Sigmoid colon (tissue), 7 donors: Measurements from ENCODE around the gene OR10V1. TPM values are rescaled to one million over a fixed set of nuclear protein-coding genes. Genes with fewer than 3 reads are reported as not detected.

Experiments
- DNase-seq: peaks from one replicate; pipeline ENCODE4 v3.0.0-alpha.2; 2019
- H3K27ac ChIP-seq, 4 donors: fragments of 200-600 bp; sonication (generic); one replicate each; pipeline ENCODE4 v1.5.1; 2016 to 2019; ENCODE audit warnings: mild to moderate bottlenecking in 1 of 4
- H3K27me3 ChIP-seq, 3 donors: fragments of 200-600 bp; sonication (generic); one replicate each; pipeline ENCODE4 v1.5.1; 2019; ENCODE audit warnings: mild to moderate bottlenecking in 1 of 3
- H3K36me3 ChIP-seq, 4 donors: fragments of 200-600 bp; sonication (generic); one replicate each; pipeline ENCODE4 v1.5.1; 2016 to 2019
- H3K4me1 ChIP-seq, 4 donors: fragments of 200-600 bp; sonication (generic); one replicate each; pipeline ENCODE4 v1.5.1; 2017 to 2019
- H3K4me3 ChIP-seq, 4 donors: fragments of 200-600 bp; sonication (generic); one replicate each; pipeline ENCODE4 v1.5.1; 2017 to 2019; ENCODE audit warnings: mild to moderate bottlenecking in 2 of 4, moderate library complexity in 1 of 4
- H3K9me3 ChIP-seq, 4 donors: fragments of 200-600 bp in 3 of 4; sonication (generic) in 3 of 4; one replicate each; pipeline versions ENCODE4 v1.5.1 to v1.6.1; 2013 to 2019
- CTCF ChIP-seq, 4 experiments: fragments of 450-650 bp in 3 of 4; fragments of 200-600 bp in 1 of 4; IDR thresholded peaks; one replicate each; pipeline ENCODE4 v1.5.1; 2016 to 2019; ENCODE audit warnings: antibody characterized with exemption in 4 of 4, mild to moderate bottlenecking in 3 of 4, moderate library complexity in 2 of 4
- EP300 ChIP-seq, 4 donors: sonication (generic); formaldehyde crosslinking; IDR thresholded peaks; one replicate each; pipeline ENCODE4 v1.6.1; 2017; ENCODE audit warnings: antibody characterized with exemption in 4 of 4
- POLR2A ChIP-seq, 2 donors: fragments of 450-650 bp; IDR thresholded peaks; one replicate each; pipeline ENCODE4 v1.6.1; 2016; ENCODE audit warnings: antibody characterized with exemption in 2 of 2, mild to moderate bottlenecking in 2 of 2, moderate library complexity in 2 of 2
- POLR2AphosphoS5 ChIP-seq, 4 donors: sonication (generic); formaldehyde crosslinking; IDR thresholded peaks; one replicate each; pipeline ENCODE4 v1.6.1; 2017; ENCODE audit warnings: antibody characterized with exemption in 4 of 4
- WGBS, 2 donors: extraction: QIAGEN DNeasy Blood & Tissue Kit; methylation state at CpG; one replicate each; pipeline ENCODE4 v1.1.7; 2013; 5-methylcytosine and 5-hydroxymethylcytosine counted together
- intact Hi-C: fragments of 100-400 bp; cut with DNase I; formaldehyde crosslinking; loops from one replicate; pipeline ENCODE4 v1.15.1; 2023
- polyA plus RNA-seq, 3 donors: library from polyadenylated mRNA; stranded (reverse); fragments of 200-250 nt; gene quantifications; one replicate each; pipeline ENCODE4 v1.2.3, GENCODE V29; 2013
- total RNA-seq, 4 donors: library from RNA; depleted of rRNA; stranded (reverse); fragments of >200 nt; gene quantifications; one replicate each; pipeline ENCODE4 v1.1.0, GENCODE V29; 2016
- donor health status: healthy with polysubstance abuse.
- donor health status: Bipolar disorder and iron deficiency.
- donor health status: healthy.

The OR10V1 gene
- total and polyA plus RNA-seq, 7 donors, result not detected

GRCh38 chr11:59730896-59731565 lies 17.4 kb upstream of the OR10V1 start:
- TF ChIP-seq EP300 (IDR thresholded peaks at IDR 0.05), result no peak
- no peak for TF ChIP-seq POLR2AphosphoS5 (IDR thresholded peaks at IDR 0.05)
- no peak for TF ChIP-seq POLR2A (IDR thresholded peaks at IDR 0.05)
- TF ChIP-seq CTCF (IDR thresholded peaks at IDR 0.05), result no peak
- H3K27me3 ChIP-seq, result no peaks in the 10 kb centered on the region
- intact Hi-C loops, result no loop called here
- no peak for DNase-seq
- H3K27ac ChIP-seq, result no peak overlapping the region
- H3K4me3 ChIP-seq, result no peak overlapping the region
- H3K36me3 ChIP-seq, result no peaks in the 10 kb centered on the region
- no peaks in the 10 kb centered on the region for H3K9me3 ChIP-seq
- H3K4me1 ChIP-seq, result no peaks in the 10 kb centered on the region
- 81 to 87% methylated on average over 2 of the region's 2 CpGs for WGBS, 2 donors

- Histone ChIP-seq H3K9me3 (no peaks in the 10 kb centered on the region), H3K4me3 (no peak overlapping the region), H3K36me3 (no peaks in the 10 kb centered on the region), H3K4me1 (no peaks in the 10 kb centered on the region), H3K27me3 (no peaks in the 10 kb centered on the region), H3K27ac (no peak overlapping the region)
- no peak for TF ChIP-seq POLR2AphosphoS5 (IDR thresholded peaks at IDR 0.05)
- TF ChIP-seq CTCF (IDR thresholded peaks at IDR 0.05), result no peak
- TF ChIP-seq POLR2A (IDR thresholded peaks at IDR 0.05), result no peak
- no peak for TF ChIP-seq EP300 (IDR thresholded peaks at IDR 0.05)
- intact Hi-C loops, result no loop called here
- WGBS, 2 donors, result 85 to 89% methylated on average over 5 of the region's 5 CpGs
- DNase-seq, result no peak
Measured at GRCh38 chr11:59729834-59730233, 16.2 kb upstream of the OR10V1 start.

DNA sequence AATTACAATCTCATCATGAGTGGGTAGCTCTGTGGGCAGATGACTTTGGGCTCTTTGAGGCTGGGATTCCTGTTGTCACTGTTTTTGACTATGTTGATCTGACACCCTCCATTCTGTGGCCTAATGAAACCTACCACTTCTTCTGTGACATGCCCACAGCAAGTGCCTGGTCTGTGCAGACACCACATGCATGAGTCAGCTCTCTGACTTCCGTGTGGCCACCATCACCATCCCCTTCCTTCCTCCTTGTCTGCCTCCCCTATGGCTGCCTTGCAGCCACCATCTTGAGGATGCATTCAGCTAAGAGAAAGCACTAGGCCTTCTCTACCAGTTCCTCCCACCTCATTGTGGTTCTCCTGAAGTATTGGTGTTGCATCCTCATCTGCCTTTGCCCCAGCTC lies 15.3 kb upstream of the OR10V1 start:
- no peak overlapping the region for H3K4me3 ChIP-seq
- no peaks in the 10 kb centered on the region for H3K9me3 ChIP-seq
- no peaks in the 10 kb centered on the region for H3K36me3 ChIP-seq
- H3K27ac ChIP-seq, result no peak overlapping the region
- H3K27me3 ChIP-seq, result no peaks in the 10 kb centered on the region
- intact Hi-C loops, result no loop called here
- H3K4me1 ChIP-seq, result no peaks in the 10 kb centered on the region
- TF ChIP-seq POLR2AphosphoS5 (IDR thresholded peaks at IDR 0.05), result no peak
- no peak for TF ChIP-seq POLR2A (IDR thresholded peaks at IDR 0.05)
- no peak for TF ChIP-seq CTCF (IDR thresholded peaks at IDR 0.05)
- TF ChIP-seq EP300 (IDR thresholded peaks at IDR 0.05), result no peak
- 57 to 73% methylated on average over 1 of the region's 1 CpG for WGBS, 2 donors
- DNase-seq, result no peak

DNA sequence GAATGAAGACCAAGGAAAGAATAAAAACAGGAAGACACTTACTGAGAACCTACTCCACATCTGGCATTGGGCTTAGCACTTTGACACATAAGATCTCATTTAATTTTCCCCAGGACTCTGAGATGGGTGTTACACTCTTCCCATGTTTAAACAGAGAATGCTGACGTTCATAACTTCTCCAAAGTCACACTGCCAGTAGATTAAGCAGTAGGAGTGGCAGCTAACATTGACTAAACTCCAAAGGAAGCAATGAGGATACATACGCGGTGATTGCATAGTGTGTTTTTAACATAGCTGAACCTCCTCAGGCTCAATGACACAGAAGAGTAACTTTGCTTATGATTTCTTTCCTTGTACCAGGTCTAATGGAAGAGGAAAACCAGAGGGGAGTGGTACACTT lies 14.5 kb upstream of the OR10V1 start:
- H3K4me3 ChIP-seq, result no peak overlapping the region
- H3K27me3 ChIP-seq, result no peaks in the 10 kb centered on the region
- no peak overlapping the region for H3K27ac ChIP-seq
- TF ChIP-seq EP300 (IDR thresholded peaks at IDR 0.05), result no peak
- TF ChIP-seq CTCF (IDR thresholded peaks at IDR 0.05), result no peak
- no peak for TF ChIP-seq POLR2A (IDR thresholded peaks at IDR 0.05)
- no peak for TF ChIP-seq POLR2AphosphoS5 (IDR thresholded peaks at IDR 0.05)
- H3K9me3 ChIP-seq, result no peaks in the 10 kb centered on the region
- H3K4me1 ChIP-seq, result no peaks in the 10 kb centered on the region
- WGBS, 2 donors, result 68 to 76% methylated on average over 3 of the region's 3 CpGs
- H3K36me3 ChIP-seq, result no peaks in the 10 kb centered on the region
- no peak for DNase-seq
- intact Hi-C loops, result no loop called here

GRCh38 chr11:59727426-59727825 lies 13.8 kb upstream of the OR10V1 start:
- no peak overlapping the region for H3K27ac ChIP-seq
- no peaks in the 10 kb centered on the region for H3K9me3 ChIP-seq
- TF ChIP-seq CTCF (IDR thresholded peaks at IDR 0.05), result no peak
- TF ChIP-seq POLR2AphosphoS5 (IDR thresholded peaks at IDR 0.05), result no peak
- no peak for TF ChIP-seq POLR2A (IDR thresholded peaks at IDR 0.05)
- no peak for TF ChIP-seq EP300 (IDR thresholded peaks at IDR 0.05)
- WGBS, 2 donors, result 88 to 96% methylated on average over 1 of the region's 1 CpG
- no peaks in the 10 kb centered on the region for H3K27me3 ChIP-seq
- no peaks in the 10 kb centered on the region for H3K4me1 ChIP-seq
- intact Hi-C loops, result no loop called here
- no peak for DNase-seq
- H3K4me3 ChIP-seq, result no peak overlapping the region
- no peaks in the 10 kb centered on the region for H3K36me3 ChIP-seq
